ENCODE data around the gene HIGD1C. TPM values are rescaled to one million over a fixed set of nuclear protein-coding genes. Genes with fewer than 3 reads are reported as not detected.
"Not testable (repeated sequence)": the region's sequence is repeated elsewhere in the genome, so short reads cannot be mapped to it uniquely, and the experiment has no call there.

The HIGD1C gene
- total RNA-seq, 1 donor from 2014 or later, result not detected

DNA sequence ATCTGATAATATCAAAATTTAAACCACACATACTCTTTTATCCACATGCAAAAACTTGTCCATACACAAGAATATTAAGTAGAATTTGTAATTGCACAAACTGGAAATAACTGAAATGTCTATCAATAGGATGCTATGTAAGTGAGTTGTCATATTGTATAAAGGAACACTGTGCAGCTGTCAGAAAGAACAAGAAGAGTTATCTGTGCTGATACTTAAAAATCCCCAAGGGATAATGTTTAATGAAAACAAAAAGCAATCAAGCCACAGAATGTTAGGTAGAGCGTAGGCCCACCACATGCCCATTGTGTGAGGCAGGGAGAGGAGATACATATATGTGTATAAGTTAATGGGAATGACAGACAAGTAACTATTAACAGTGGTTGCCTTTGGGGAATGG is 25.9 kb upstream of the HIGD1C start:
- Histone ChIP-seq H3K27me3 (ENCODE audit: insufficient read depth, low read length) (peaks cover 2% of the 10 kb centered on the region), H3K36me3 (ENCODE audit: insufficient read depth, low read length) (no peaks in the 10 kb centered on the region), H3K4me3 (ENCODE audit: insufficient read depth, low read depth, low read length) (no peak overlapping the region), H3K4me2 (ENCODE audit: low read length) (no peak overlapping the region), H2AFZ (ENCODE audit: low read depth, low read length) (no peak overlapping the region), H3K79me2 (ENCODE audit: insufficient read depth, low read length) (no peaks in the 10 kb centered on the region), H4K20me1 (ENCODE audit: insufficient read depth, low read length) (no peaks in the 10 kb centered on the region), H3K4me1 (ENCODE audit: insufficient read depth, low read length) (peaks cover 13% of the 10 kb centered on the region), H3K9ac (ENCODE audit: low read length) (no peak overlapping the region), H3K9me3 (ENCODE audit: insufficient read depth, low read depth, low read length) (no peaks in the 10 kb centered on the region), H3K27ac (ENCODE audit: low read depth, low read length) (no peak overlapping the region)
- no peak for FAIRE-seq
- no peaks in the 10 kb centered on the region for H3K27me3 Mint-ChIP-seq (ENCODE audit: low read depth, unreplicated experiment)
- H3K4me1 Mint-ChIP-seq (ENCODE audit: low read depth, unreplicated experiment), result peaks cover 10% of the 10 kb centered on the region
- H3K27ac Mint-ChIP-seq (ENCODE audit: unreplicated experiment), result no peak overlapping the region
- H3K4me3 Mint-ChIP-seq (ENCODE audit: unreplicated experiment), result no peak overlapping the region
- no peak for TF ChIP-seq EZH2 (IDR thresholded peaks at IDR 0.05; ENCODE audit: insufficient read depth, low read length)
- TF ChIP-seq, protein P1, sequence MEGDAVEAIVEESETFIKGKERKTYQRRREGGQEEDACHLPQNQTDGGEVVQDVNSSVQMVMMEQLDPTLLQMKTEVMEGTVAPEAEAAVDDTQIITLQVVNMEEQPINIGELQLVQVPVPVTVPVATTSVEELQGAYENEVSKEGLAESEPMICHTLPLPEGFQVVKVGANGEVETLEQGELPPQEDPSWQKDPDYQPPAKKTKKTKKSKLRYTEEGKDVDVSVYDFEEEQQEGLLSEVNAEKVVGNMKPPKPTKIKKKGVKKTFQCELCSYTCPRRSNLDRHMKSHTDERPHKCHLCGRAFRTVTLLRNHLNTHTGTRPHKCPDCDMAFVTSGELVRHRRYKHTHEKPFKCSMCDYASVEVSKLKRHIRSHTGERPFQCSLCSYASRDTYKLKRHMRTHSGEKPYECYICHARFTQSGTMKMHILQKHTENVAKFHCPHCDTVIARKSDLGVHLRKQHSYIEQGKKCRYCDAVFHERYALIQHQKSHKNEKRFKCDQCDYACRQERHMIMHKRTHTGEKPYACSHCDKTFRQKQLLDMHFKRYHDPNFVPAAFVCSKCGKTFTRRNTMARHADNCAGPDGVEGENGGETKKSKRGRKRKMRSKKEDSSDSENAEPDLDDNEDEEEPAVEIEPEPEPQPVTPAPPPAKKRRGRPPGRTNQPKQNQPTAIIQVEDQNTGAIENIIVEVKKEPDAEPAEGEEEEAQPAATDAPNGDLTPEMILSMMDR (IDR thresholded peaks at IDR 0.05; ENCODE audit: insufficient read depth, low read depth, low read length), result no peak
- no peak for DNase-seq (ENCODE audit: low read depth)
- no peaks in the 10 kb centered on the region for H3K9me3 Mint-ChIP-seq (ENCODE audit: unreplicated experiment)
- H3K36me3 Mint-ChIP-seq (ENCODE audit: low read depth, unreplicated experiment), result no peaks in the 10 kb centered on the region

DNA sequence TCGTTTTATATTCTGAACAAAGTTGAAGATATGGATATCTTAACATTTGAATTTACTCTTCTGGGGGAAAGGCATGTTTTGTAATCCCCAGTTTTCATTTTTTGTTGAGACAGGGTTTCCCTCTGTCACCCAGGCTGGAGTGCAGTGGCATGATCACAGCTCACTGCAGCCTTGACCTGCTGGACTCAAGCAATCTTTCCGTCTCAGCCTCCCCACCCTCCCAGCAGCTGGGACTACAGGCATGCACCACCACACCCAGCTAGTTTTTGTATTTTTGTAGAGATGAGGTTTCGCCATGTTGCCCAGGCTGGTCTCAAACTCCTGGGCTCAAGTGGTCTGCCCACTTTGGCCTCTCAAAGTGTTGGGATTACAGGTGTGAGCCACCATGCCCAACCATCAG is 25.4 kb upstream of the HIGD1C start:
- not testable (repeated sequence) for FAIRE-seq; H3K4me3 ChIP-seq (ENCODE audit: insufficient read depth, low read depth, low read length); H3K9me3 ChIP-seq (ENCODE audit: insufficient read depth, low read depth, low read length); H3K4me2 ChIP-seq (ENCODE audit: low read length); DNase-seq (ENCODE audit: low read depth); H3K4me3 Mint-ChIP-seq (ENCODE audit: unreplicated experiment); H3K27ac ChIP-seq (ENCODE audit: low read depth, low read length); H4K20me1 ChIP-seq (ENCODE audit: insufficient read depth, low read length); H3K27me3 ChIP-seq (ENCODE audit: insufficient read depth, low read length); H3K9ac ChIP-seq (ENCODE audit: low read length); H3K27ac Mint-ChIP-seq (ENCODE audit: unreplicated experiment); H3K9me3 Mint-ChIP-seq (ENCODE audit: unreplicated experiment); H3K36me3 Mint-ChIP-seq (ENCODE audit: low read depth, unreplicated experiment); H3K36me3 ChIP-seq (ENCODE audit: insufficient read depth, low read length); H3K79me2 ChIP-seq (ENCODE audit: insufficient read depth, low read length); H3K4me1 Mint-ChIP-seq (ENCODE audit: low read depth, unreplicated experiment); H3K27me3 Mint-ChIP-seq (ENCODE audit: low read depth, unreplicated experiment); H2AFZ ChIP-seq (ENCODE audit: low read depth, low read length)
- peaks cover 13% of the 10 kb centered on the region for H3K4me1 ChIP-seq (ENCODE audit: insufficient read depth, low read length)

DNA sequence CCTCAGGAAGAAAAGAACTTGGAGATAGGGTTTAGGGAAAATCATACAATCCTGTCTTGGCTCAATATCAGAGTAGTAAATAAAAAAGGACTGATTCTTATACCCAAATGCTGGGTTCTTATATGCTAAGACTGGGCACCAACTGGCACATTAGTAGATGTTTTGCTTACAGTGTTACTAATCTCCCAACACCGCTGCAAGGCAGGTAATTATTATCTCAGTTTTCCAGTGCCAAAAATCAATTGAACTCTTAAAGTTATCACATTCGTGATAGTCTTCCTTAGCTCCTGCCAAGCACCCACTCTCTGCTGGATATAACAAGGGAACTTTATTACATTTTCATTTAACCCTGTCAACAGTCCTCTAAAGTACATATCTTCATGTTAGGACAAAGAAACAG is 25.0 kb upstream of the HIGD1C start:
- Mint-ChIP-seq H3K4me1 (ENCODE audit: low read depth, unreplicated experiment) (peaks cover 10% of the 10 kb centered on the region), H3K9me3 (ENCODE audit: unreplicated experiment) (no peaks in the 10 kb centered on the region), H3K27me3 (ENCODE audit: low read depth, unreplicated experiment) (no peaks in the 10 kb centered on the region), H3K4me3 (ENCODE audit: unreplicated experiment) (no peak overlapping the region), H3K27ac (ENCODE audit: unreplicated experiment) (no peak overlapping the region), H3K36me3 (ENCODE audit: low read depth, unreplicated experiment) (no peaks in the 10 kb centered on the region)
- Histone ChIP-seq H3K4me1 (ENCODE audit: insufficient read depth, low read length) (peaks cover 13% of the 10 kb centered on the region), H3K27ac (ENCODE audit: low read depth, low read length) (no peak overlapping the region), H3K4me3 (ENCODE audit: insufficient read depth, low read depth, low read length) (no peak overlapping the region), H3K36me3 (ENCODE audit: insufficient read depth, low read length) (no peaks in the 10 kb centered on the region), H4K20me1 (ENCODE audit: insufficient read depth, low read length) (no peaks in the 10 kb centered on the region), H3K4me2 (ENCODE audit: low read length) (no peak overlapping the region), H3K9ac (ENCODE audit: low read length) (no peak overlapping the region), H2AFZ (ENCODE audit: low read depth, low read length) (no peak overlapping the region), H3K27me3 (ENCODE audit: insufficient read depth, low read length) (peaks cover 2% of the 10 kb centered on the region), H3K9me3 (ENCODE audit: insufficient read depth, low read depth, low read length) (no peaks in the 10 kb centered on the region), H3K79me2 (ENCODE audit: insufficient read depth, low read length) (no peaks in the 10 kb centered on the region)
- no peak for DNase-seq (ENCODE audit: low read depth)
- no peak for FAIRE-seq
- no peak for TF ChIP-seq EZH2 (IDR thresholded peaks at IDR 0.05; ENCODE audit: insufficient read depth, low read length)
- TF ChIP-seq, protein P1 (IDR thresholded peaks at IDR 0.05; ENCODE audit: insufficient read depth, low read depth, low read length), result no peak
